Stimulated activated CD8-positive, alpha-beta memory T cell treated with anti-CD3 and anti-CD28 coated beads, Interleukin-4, amount 100 ng/mL, for 4 hours (primary cell): ENCODE results near the gene PHRF1.
"Not testable (repeated sequence)": the region's sequence is repeated elsewhere in the genome, so short reads cannot be mapped to it uniquely, and the experiment has no call there.

Experiments
- DNase-seq, 2 donors: peaks; one replicate each; pipeline ENCODE4 v3.0.0-alpha.2; 2020; ENCODE audit warnings: low read depth in 2 of 2, low spot score in 1 of 2

PHRF1 gene

DNA sequence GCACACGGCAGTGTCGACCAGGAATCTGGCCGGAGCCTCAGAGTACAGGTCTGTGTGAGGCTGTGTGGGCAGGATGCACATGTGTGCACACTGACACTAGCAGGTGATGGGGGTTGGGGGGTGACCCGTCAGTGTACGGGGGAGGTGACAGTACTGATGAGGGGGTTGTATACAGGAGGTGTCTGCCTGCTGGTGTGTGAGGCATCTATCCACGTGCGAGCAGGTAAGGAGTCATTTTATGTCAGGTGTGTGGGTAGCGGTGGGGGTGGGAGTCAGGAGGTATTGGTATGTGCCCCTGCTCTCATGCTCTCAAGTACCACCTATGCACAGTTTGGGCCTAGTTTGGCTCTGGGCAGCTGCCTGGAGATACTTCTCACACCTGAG is 4.5 kb upstream of the PHRF1 start:
- no peak for DNase-seq

DNA sequence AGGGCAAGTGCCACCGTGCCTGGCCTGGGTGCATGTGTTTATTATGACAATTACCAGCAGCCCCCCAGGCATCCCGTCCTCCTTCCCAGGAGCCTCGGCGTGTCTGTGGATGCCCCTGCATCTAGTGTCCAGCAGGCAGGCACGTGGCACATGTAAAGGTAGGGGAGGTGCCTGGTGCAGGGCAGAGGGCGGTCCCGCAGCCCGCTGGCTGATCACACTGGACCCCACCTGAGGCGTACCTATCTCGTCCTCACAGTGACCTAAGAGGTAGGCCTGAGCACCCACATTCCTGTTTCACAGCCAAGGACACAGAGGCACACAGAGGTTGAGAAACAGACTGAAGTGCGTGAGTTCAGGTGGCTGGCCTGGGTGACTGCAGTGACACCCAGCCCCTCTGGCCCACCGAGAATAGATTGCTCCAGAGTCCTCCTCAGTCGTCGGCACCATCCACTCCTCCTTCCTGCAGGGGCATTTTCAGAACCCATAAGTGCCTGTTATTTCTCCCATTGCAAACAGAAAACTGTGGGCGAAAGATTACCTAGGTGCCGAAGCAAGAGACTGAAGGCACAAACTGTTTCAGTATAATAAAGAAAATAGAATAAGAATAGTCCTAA is 3.0 kb upstream of the PHRF1 start:
- no peak for DNase-seq

DNA sequence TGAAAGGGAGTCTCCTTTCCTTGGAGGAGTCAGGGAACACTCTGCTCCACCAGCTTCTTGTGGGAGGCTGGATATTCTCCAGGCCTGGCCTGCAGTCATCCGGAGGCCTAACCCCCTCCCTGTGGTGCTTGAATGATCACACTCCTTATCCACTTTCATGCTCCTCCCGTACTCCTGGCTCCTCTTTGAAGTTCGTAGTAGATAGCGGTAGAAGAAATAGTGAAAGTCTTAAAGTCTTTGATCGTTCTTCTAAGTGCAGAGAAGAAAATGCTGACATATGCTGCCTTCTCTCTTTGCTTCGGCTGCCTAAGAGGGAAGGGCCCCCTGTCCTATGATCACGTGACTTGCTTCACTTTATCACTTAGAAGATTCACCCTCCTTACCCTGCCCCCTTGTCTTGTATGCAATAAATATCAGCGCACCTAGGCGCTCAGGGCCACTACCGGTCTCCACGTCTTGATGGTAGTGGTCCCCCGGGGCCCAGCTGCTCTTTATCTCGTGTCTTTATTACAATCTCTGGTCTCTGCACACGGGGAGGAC is 2.2 kb upstream of the PHRF1 start:
- not testable (repeated sequence) for DNase-seq

DNA sequence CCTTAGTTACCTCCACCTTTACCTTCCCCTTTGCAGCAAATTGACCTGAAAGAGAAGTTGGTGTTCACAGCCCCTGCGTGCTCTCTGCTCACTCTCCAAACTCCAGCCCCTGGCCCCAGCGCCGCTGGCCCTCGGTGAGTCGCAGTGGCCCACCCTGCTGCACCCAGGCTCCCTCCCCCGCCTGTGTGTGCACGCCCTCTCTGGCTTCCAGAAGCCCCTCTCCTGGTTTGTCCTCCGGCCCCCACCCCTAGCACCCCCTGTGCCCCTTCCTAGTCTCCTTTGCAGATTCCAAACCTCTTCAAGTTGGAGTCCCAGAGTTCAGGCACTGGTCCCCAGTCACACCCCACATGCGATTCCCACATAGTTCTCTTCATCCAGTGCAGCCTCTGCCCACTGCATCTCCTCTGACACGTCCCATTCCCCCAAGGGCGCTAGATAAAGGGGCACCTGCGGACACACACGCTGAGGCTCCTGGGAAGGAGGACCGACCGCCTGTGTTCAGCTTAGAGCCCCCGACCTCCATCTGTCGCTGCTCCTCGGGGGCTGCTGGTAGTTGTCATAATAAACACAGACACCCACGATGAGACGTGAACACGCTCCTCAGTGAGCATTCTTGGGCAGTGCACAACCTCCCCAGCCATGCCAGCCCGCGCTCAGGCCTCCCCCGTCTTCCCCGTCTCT is 1.5 kb upstream of the PHRF1 start:
- DNase-seq = no peak

DNA sequence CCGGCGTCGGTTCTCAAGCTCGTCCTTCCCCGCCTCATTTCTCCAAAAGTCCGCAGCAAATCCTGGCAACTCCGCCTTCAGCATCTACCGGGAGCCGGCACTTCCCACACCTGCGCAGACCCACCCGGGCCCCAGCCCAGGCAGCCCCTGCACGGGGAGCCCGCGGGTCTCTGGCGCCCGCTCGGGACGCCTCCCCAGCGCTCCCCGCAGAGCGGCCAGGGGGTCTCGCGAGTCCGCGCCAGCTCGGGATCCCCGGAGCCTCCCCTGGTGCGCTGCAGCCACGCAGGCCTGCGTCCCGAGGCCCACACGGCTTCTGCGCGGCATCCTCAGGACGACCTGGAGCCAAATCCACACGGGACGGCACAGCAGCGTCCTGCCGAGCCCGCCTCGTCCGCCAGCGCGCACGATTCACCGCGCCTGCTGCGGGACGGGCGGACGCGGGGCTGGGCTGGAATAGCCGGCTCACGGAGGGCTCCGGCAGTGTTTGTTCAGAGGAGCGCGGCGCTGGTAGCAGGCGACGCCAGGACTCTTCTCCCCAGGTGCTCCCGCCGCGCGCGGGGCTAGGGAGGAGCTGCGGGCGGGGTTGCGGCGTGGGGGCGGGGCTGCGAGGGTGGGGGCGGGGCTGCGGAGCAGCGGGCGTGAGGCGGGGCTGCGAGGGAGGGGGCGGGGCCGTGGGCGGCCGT is 816 bp upstream of the PHRF1 start:
- no peak for DNase-seq

DNA sequence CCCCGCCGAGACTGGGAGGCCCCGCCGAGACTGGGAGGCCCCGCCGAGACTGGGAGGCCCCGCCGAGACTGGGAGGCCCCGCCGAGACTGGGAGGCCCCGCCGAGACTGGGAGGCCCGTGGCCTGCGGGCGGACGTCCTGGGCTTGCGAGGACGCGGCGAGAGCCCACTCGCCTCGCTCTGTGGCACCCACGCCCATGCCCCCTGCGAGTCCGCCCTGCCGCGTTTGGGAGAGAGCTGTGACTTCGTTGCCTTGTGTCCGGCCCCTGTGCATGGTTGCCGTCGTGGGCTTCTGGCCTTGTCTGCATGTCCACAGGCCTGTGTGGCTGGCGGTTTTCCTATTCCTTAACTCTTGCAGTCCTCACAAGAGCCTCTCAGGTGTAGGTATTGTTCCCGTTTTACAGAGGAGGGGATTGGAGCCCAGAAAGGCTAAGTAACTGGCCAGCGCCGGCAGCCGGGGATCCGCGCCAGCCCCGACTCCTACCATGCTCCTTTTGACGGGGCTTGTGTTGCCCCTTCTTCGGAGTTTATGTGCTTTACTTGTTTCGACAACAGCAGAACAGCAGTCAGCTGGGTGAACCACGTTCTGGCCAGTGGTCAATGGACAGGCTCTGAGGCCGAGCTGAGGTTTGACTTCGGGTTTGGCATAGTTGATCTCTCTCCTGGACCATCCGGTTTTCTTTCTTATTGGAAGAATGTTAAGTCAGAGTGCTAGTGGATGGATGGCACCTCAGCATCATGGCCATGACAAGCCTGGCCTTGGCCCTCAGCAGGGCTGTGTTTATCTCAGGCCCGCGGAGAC is 741 bp downstream of the PHRF1 start:
- no peak for DNase-seq

DNA sequence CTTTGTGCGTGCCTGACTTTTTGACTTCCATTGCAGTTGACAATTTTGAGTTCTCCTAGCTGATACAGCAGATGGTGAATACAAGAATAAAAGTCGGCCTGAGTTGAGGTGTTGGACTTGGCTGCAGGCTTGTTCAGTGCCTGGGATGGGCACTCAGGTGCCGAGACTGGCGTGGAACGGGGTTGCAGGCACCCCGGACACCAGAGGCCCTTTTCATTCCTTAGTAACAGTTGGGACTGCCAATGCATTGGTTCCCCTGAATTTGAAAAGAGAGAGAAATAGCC is 1.3 kb downstream of the PHRF1 start:
- DNase-seq = no peak

DNA sequence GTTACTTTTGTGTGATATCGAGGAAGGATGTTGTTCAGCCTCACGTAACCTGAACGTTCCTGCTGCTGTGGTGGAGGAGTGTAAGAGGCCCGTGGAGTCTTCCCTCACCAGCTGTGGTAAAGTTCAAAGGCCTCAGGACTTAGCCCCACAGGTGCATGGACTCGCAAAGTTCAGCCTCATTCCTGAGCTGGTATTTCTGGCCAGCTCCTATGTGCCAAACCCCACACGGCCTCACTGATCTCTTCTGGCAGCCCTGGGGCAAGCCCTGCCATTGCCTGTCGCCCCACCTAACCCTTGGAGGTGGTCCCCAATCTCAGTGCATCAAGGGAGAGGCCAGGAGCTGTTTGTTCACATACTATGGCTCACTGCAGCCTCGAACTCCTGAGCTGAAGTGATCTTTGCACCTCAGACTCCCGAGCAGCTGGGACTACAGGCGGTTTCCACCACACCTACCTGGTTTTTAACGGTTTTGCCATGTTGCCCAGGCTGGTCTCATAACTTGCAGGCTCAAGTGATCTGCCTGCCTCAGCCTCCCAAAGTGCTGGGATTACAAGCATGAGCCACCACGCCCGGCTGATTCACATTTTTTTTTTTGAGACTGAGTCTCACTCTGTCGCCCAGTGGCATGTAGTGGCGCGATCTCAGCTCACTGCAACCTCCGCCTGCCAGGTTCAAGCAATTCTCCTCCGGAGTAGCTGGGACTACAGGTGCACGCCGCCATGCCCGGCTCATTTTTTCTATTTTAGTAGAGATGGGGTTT is 2.2 kb downstream of the PHRF1 start:
- no peak for DNase-seq

DNA sequence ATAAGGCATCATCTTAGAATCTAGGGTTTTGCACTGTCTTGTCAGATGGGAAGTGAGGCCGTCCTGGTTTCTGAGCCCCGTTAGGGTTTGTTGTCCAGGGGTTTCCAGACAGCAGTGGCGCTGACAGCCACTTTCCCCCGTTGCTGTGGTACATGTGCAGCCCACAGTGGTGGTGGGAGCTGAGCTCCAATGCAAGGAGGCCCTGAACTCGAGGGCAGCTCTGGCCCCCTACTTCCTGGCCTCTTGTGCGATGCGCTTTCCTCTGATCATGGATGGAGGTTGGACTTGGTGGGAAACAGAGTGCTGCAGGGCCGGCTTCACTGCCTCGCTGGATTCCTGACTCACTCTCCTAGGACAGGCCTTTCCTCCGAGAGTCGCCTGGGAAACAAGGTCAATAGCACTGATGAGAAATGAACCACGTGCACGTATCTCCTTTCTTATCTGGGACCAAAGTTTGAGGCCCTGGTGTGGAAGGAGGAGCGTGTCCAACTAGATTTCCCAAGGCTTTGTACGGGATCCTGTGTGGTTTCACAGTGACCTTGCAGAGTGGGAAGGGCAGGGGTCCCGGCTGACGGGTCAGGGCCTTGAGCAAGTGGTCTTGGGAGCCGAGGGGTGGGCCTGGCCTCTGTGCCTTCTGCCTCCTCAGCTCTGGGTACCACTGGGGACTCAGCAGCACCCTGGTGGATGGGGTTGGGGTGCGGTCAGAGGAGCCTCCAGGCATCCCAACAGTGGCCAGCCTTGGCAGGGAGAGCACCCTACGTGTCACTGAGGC is 3.7 kb downstream of the PHRF1 start:
- DNase-seq = no peak

DNA sequence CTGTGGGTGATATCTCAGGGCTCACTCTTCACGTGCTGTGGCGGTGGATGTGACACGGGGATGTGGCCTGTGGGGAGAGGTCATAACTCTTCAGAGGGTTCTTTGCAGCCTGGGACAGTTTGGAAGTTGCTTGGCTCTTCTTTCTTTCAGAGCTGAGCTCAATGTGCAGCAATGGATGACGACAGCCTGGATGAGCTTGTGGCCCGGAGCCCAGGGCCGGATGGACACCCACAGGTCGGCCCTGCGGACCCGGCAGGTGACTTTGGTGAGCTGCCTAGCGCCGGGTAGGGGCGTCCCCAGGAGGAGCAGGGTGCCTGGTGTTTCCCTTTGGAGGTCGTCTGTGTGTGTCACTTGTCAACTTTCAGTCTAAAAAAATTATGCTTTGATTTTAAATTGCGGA is 5.1 kb downstream of the PHRF1 start:
- DNase-seq = no peak

DNA sequence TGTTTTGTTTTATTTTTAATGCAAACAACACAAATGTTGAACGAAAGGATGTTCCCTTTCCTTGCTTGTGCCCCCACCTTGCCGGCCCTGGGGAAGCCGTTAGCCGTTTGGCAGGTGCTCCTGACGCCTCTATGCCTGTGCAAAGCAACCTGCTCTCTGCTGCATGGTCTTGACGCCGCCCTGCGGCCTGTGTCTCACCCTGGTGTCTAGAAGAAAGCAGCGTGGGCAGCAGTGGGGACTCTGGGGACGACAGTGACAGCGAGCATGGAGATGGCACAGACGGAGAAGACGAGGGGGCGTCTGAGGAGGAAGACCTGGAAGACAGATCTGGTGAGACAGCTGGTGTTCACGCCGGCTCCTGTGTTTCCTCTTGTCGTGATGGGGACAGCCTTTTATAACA is 5.5 kb downstream of the PHRF1 start:
- no peak for DNase-seq

DNA sequence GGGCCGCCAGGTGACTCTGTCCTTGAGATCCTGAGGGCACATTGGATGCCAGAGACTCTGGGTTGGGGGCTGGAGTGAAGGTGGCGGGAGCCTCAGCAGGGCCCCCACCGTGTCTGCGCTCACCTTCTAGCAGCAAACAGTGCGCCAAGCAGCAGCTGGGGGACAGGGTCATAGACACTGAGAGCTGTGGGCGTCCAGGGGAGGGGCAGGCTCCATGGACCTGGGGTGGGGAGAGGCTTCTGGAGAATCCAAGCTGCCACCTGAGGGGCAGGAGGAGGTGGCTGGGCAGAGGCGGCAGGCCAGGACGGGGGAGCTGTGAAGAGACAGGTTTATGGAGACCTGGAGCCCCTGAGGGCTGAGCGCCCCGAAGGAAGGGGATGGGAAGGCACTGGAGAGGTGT is 8.0 kb downstream of the PHRF1 start:
- DNase-seq = no peak

DNA sequence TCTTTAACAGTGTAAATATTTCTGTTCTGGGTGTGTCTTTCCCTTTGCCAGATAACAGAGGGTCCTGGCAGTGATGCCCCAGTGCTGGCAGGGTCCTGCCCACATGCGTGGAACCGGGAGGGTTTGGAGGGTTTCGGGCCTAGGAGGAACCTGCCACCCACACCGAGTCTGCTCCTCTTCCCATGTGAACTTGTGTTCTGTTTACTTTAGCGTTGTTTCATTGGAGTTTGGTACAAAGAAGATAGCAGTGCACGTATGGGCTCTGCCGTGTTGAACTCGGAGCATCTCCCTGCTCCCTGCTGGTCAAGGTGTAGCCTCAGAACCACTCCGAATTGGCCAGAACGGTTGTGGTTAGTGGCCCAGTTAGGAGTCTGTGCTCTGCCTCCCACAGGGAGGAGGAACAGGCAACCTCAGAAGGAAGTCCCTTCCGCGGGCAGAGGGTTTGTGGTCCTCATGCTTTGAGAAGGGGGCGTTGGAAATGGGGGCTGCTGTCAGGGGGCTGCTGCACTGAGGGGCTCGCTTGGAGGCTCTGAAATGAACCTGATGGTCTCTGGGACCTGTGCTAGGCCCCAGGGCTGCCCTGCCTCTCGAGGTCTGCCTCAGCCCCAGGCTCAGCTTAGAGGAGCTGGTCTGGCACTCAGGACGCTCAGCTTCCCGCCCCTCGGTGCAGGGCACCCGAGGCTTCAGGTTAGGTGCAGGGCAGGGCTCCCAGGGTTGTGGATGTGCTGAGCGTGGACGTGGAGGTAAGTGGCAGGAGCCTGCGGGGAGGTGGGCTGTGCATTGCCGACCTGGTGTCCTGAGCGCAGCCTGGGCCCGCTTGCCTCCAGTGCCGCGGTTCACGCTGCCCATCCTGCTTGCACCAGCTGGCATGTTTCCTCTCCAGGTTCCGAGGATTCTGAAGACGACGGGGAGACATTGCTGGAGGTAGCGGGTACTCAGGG is 10.4 kb downstream of the PHRF1 start:
- no peak for DNase-seq

DNA sequence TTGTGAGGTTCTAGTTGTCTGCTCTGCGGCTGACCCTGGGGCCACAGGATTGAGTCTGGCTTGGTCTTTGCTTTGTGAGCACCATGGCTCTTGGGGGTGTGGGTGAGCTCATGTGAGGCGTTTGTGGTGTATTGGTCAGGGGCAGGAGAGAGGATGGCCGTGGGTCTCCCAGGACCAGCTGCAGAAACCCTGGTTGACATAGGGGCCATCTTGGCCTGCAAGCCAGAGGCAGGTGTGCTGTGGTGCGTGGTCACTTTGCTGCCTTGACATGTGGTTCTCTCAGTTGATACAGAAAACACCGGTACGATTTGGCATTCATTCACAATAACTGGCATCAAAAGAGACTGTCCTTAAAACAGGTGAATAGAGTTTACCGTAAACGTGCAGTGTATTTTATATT is 11.3 kb downstream of the PHRF1 start:
- DNase-seq = no peak

DNA sequence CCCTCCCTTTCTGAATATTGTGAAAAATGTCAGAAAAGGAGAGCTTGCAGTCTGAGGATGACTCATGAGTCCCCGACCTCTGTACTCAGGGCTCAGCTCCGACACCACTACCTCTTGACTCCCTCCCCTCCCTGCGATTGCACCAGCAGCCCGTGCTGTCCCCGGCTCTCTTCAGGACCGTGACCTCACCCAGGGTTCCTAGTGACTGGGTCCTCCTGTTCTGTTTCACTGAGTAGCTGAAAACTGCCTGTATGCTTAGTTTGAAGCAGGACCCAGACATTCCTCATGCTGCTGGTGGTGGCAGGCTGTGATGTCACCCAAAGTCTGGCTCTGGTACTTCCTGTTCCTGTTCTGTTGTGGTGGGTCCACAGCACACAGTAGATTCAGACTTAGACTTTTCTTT is 11.7 kb downstream of the PHRF1 start:
- peak; percentile 24 to 63 for DNase-seq

DNA sequence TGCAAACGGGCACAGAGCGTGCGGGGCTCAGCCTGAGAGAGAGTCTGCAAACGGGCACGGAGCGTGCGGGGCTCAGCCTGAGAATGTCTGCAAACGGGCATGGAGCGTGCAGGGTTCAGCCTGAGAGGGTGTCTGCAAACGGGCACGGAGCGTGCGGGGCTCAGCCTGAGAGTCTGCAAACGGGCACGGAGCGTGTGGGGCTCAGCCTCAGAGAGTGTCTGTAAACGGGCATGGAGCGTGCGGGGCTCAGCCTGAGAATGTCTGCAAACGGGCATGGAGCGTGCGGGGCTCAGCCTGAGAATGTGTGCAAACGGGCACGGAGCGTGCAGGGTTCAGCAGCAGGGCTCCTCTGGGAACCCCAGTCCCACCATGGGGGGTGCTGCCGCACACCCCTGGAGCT is 13.5 kb downstream of the PHRF1 start:
- no peak for DNase-seq

DNA sequence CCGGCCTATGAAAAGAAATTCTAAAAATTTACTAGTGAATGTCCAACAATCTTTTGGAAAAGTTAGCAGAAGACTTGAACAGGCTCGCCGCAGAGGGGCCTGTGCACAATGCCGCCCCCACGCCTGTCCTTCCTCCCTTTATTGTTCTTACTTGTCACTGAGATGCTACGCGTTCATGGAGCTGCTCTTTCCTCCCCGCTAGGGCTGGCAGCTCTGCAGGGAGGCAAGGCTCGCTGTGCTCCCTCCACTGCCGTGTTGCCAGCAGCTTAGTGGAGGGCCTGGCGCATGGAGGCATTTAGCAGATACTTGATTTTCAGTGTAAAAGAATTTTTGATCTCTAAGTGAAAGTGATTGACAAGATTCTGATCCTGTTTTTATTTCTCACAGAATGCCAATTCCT is 14.7 kb downstream of the PHRF1 start:
- DNase-seq = no peak

DNA sequence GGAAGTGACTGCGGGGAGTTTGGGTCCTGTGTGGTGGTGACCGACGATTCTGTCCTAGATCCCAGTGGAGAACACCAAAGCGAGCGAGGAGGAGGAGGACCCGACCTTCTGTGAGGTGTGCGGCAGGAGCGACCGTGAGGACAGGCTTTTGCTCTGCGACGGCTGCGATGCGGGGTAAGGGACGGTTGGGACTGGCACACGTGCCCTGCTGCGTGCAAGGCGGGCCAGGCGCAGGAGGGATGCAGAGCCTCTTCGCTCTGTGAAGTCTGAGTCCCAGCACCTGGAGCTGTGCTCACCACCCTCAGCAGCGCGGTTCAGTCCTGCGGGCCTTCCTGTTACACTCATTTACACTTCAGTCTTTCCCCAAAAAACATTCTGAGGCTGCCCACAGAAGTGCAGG is 16.2 kb downstream of the PHRF1 start:
- no peak for DNase-seq

DNA sequence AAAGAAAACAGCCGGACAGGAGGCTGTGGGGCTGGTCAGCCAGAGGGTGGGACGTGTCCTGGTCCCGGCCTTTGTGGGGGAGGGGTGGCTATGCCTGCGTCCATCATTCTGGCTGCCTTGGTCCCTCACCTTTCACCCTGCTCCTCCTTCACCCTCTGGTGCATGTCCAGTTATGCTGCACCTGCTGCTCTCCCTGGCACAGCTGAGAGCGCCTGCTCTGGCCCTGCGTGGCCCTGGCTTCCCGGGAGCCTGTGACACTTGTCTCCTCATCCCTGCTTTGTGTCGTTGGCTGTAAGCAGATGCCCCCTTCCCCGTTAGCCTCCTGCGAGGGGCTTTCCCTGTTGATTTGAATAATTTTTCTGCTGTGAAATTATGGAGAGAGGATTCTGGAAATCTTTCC is 16.6 kb downstream of the PHRF1 start:
- DNase-seq = no peak
